ENCODE results near the gene NGFR.
A peak's percentile ranks its signal among the peaks of the same experiment; 100 is the strongest.
"Not testable (repeated sequence)": the region's sequence is repeated elsewhere in the genome, so short reads cannot be mapped to it uniquely, and the experiment has no call there.

The NGFR gene

GRCh38 chr17:49547566-49547965, 52.5 kb downstream of the NGFR start:
- DNase-seq, result no peak

GRCh38 chr17:49548051-49548505, 53.0 kb downstream of the NGFR start:
- no peak for DNase-seq

GRCh38 chr17:49548506-49549310, 53.6 kb downstream of the NGFR start:
- peak; percentile 62 for DNase-seq

GRCh38 chr17:49549311-49549605, 54.2 kb downstream of the NGFR start:
- DNase-seq, result no peak

- DNase-seq, result no peak
These were observed 54.9 kb downstream of the NGFR start for GRCh38 chr17:49549691-49550678.

- not testable (repeated sequence) for DNase-seq
These were observed 55.7 kb downstream of the NGFR start for GRCh38 chr17:49550764-49551163.

GRCh38 chr17:49551221-49552069, 56.4 kb downstream of the NGFR start:
- no peak for DNase-seq

GRCh38 chr17:49552070-49552751, 57.1 kb downstream of the NGFR start:
- no peak for DNase-seq

- DNase-seq, result no peak
These were observed 58.7 kb downstream of the NGFR start for GRCh38 chr17:49553676-49554335.

GRCh38 chr17:49554694-49555494, 59.8 kb downstream of the NGFR start:
- no peak for DNase-seq

GRCh38 chr17:49555495-49556222, 60.6 kb downstream of the NGFR start:
- no peak for DNase-seq

GRCh38 chr17:49556223-49556943, 61.3 kb downstream of the NGFR start:
- peak; percentile 84 for DNase-seq

- DNase-seq, result peak; percentile 72
These were observed 62.4 kb downstream of the NGFR start for GRCh38 chr17:49557312-49558024.

Data from OCI-M1 (cell line).